SK-N-SH treated with all-trans-retinoic acid at 6 μM for 48 hours (cell line): ENCODE measurements around the gene DARS2.

Source experiments
- ATAC-seq: fragments of 200-7000 bp; cut with Tn5 transposase; 3 replicates; pipeline ENCODE4 v1.9.1; 2020; ENCODE audit warnings: mild to moderate bottlenecking, moderate library complexity
- ARNTL ChIP-seq: fragments of 450-650 bp; formaldehyde crosslinking; IDR thresholded peaks from 2 replicates; pipeline ENCODE4 v1.5.0; 2020; ENCODE audit warnings: low read depth, mild to moderate bottlenecking, moderate library complexity, borderline replicate concordance
- BACH2 ChIP-seq: fragments of 250-450 bp; sonication (Bioruptor Pico); IDR thresholded peaks from 2 replicates; pipeline ENCODE4 v1.9.0; 2021; ENCODE audit warnings: mild to moderate bottlenecking, borderline replicate concordance
- CSDC2 ChIP-seq: fragments of 250-450 bp; sonication (Bioruptor Pico); IDR thresholded peaks from 2 replicates; pipeline ENCODE4 v1.5.0; 2020; ENCODE audit warnings: mild to moderate bottlenecking, moderate library complexity
- ESRRG ChIP-seq: fragments of 250-450 bp; sonication (Bioruptor Pico); IDR thresholded peaks from 2 replicates; pipeline ENCODE4 v1.6.1; 2021; ENCODE audit warnings: mild to moderate bottlenecking
- GLIS3 ChIP-seq: fragments of 250-450 bp; sonication (Bioruptor Pico); IDR thresholded peaks from 2 replicates; pipeline ENCODE4 v1.5.0; 2020; ENCODE audit warnings: mild to moderate bottlenecking, moderate library complexity
- ISL1 ChIP-seq: fragments of 250-450 bp; sonication (Bioruptor Pico); IDR thresholded peaks from 2 replicates; pipeline ENCODE4 v2.1.2; 2022; ENCODE audit warnings: mild to moderate bottlenecking, moderate library complexity
- OSR1 ChIP-seq: fragments of 250-450 bp; sonication (Bioruptor Pico); IDR thresholded peaks from 2 replicates; pipeline ENCODE4 v1.8.0; 2022; ENCODE audit warnings: moderate library complexity, mild to moderate bottlenecking, inconsistent platforms
- PATZ1 ChIP-seq: fragments of 250-450 bp; sonication (Bioruptor Pico); IDR thresholded peaks from 2 replicates; pipeline ENCODE4 v1.8.0; 2020; ENCODE audit warnings: mild to moderate bottlenecking, moderate library complexity, borderline replicate concordance
- POU6F1 ChIP-seq: fragments of 250-450 bp; sonication (Bioruptor Pico); IDR thresholded peaks from 2 replicates; pipeline ENCODE4 v1.8.0; 2021; ENCODE audit warnings: low read depth, mild to moderate bottlenecking, moderate library complexity, borderline replicate concordance
- PPARA ChIP-seq: fragments of 250-450 bp; sonication (Bioruptor Pico); IDR thresholded peaks from 2 replicates; pipeline ENCODE4 v1.5.0; 2020; ENCODE audit warnings: mild to moderate bottlenecking, borderline replicate concordance
- RARB ChIP-seq: fragments of 250-450 bp; sonication (Bioruptor Pico); IDR thresholded peaks from 2 replicates; pipeline ENCODE4 v1.8.0; 2021; ENCODE audit warnings: mild to moderate bottlenecking, moderate library complexity
- SNAI2 ChIP-seq: fragments of 250-450 bp; sonication (Bioruptor Pico); IDR thresholded peaks from 2 replicates; pipeline ENCODE4 v1.5.0; 2020; ENCODE audit warnings: mild to moderate bottlenecking, moderate library complexity
- TCF4 ChIP-seq: fragments of 250-450 bp; sonication (Bioruptor Pico); IDR thresholded peaks from 2 replicates; pipeline ENCODE4 v1.8.0; 2021; ENCODE audit warnings: mild to moderate bottlenecking, moderate library complexity, borderline replicate concordance
- TOX ChIP-seq: fragments of 250-450 bp; sonication (Bioruptor Pico); IDR thresholded peaks from 2 replicates; pipeline ENCODE4 v1.8.0; 2021; ENCODE audit warnings: mild to moderate bottlenecking, moderate library complexity, borderline replicate concordance
- ZC3H10 ChIP-seq: fragments of 250-450 bp; sonication (Bioruptor Pico); IDR thresholded peaks from 2 replicates; pipeline ENCODE4 v1.5.1; 2021; ENCODE audit warnings: mild to moderate bottlenecking, moderate library complexity
- ZFP3 ChIP-seq: fragments of 250-450 bp; sonication (Bioruptor Pico); IDR thresholded peaks from 2 replicates; pipeline ENCODE4 v1.5.0; 2020; ENCODE audit warnings: mild to moderate bottlenecking, moderate library complexity
- ZFP30 ChIP-seq: fragments of 450-650 bp; formaldehyde crosslinking; IDR thresholded peaks from 2 replicates; pipeline ENCODE4 v1.5.0; 2022; ENCODE audit warnings: mild to moderate bottlenecking, moderate library complexity
- ZNF565 ChIP-seq: fragments of 450-650 bp; formaldehyde crosslinking; conservative IDR thresholded peaks from 2 replicates; pipeline ENCODE4 v1.5.0; 2020; ENCODE audit warnings: low read depth, mild to moderate bottlenecking, moderate library complexity
- ZNF70 ChIP-seq: fragments of 450-650 bp; formaldehyde crosslinking; IDR thresholded peaks from 2 replicates; pipeline ENCODE4 v1.5.0; 2020; ENCODE audit warnings: mild to moderate bottlenecking, moderate library complexity
- ZNF8 ChIP-seq: fragments of 450-650 bp; formaldehyde crosslinking; IDR thresholded peaks from 2 replicates; pipeline ENCODE4 v1.5.0; 2020; ENCODE audit warnings: mild to moderate bottlenecking, moderate library complexity
- TF ChIP-seq, protein P1 (sequence below): fragments of 250-450 bp; sonication (Bioruptor Pico); IDR thresholded peaks from 2 replicates; pipeline ENCODE4 v1.5.0; 2020; ENCODE audit warnings: mild to moderate bottlenecking, moderate library complexity
- TF ChIP-seq, protein P2 (sequence below): fragments of 250-450 bp; sonication (Bioruptor Pico); IDR thresholded peaks from 2 replicates; pipeline ENCODE4 v1.5.1; 2020; ENCODE audit warnings: low read depth, mild to moderate bottlenecking, moderate library complexity
- TF ChIP-seq, protein P3 (sequence below): fragments of 250-450 bp; sonication (Bioruptor Pico); IDR thresholded peaks from 2 replicates; pipeline ENCODE4 v1.5.1; 2021; ENCODE audit warnings: mild to moderate bottlenecking, moderate library complexity

The DARS2 gene

GRCh38 chr1:173870252-173871075, 46.0 kb downstream of the DARS2 start (continued):
- TF ChIP-seq, protein P1, sequence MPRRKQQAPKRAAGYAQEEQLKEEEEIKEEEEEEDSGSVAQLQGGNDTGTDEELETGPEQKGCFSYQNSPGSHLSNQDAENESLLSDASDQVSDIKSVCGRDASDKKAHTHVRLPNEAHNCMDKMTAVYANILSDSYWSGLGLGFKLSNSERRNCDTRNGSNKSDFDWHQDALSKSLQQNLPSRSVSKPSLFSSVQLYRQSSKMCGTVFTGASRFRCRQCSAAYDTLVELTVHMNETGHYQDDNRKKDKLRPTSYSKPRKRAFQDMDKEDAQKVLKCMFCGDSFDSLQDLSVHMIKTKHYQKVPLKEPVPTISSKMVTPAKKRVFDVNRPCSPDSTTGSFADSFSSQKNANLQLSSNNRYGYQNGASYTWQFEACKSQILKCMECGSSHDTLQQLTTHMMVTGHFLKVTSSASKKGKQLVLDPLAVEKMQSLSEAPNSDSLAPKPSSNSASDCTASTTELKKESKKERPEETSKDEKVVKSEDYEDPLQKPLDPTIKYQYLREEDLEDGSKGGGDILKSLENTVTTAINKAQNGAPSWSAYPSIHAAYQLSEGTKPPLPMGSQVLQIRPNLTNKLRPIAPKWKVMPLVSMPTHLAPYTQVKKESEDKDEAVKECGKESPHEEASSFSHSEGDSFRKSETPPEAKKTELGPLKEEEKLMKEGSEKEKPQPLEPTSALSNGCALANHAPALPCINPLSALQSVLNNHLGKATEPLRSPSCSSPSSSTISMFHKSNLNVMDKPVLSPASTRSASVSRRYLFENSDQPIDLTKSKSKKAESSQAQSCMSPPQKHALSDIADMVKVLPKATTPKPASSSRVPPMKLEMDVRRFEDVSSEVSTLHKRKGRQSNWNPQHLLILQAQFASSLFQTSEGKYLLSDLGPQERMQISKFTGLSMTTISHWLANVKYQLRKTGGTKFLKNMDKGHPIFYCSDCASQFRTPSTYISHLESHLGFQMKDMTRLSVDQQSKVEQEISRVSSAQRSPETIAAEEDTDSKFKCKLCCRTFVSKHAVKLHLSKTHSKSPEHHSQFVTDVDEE (CRISPR knock-in tag), result no peak
- TF ChIP-seq ZNF8 (CRISPR knock-in tag) (no peak), PPARA (CRISPR knock-in tag) (no peak), SNAI2 (CRISPR knock-in tag) (no peak), CSDC2 (CRISPR knock-in tag) (no peak)
- TF ChIP-seq, all 23 proteins: peak for 0

DNA sequence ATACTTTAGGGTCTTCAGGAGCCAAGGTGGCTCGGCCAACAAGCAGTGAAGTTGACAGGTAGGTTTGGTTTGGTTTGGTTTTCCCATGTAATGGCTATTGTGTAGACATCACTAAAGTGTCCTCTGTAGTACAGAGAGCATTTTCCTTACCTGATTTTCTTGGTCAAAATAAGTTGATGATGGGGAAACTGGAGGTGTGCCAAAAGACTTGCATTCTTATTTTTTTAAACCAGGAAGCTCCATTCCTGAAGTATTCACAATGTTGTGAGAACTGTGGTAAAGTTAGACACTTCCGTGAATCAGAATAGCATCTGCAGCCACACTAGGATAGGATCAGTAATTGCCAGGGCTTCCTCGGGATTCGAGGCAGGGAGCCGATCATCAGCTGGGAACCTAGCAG, 46.6 kb downstream of the DARS2 start:
- ATAC-seq, result no peak
- TF ChIP-seq ZNF70 (CRISPR knock-in tag) (no peak), TCF4 (no peak), GLIS3 (CRISPR knock-in tag) (no peak), ZFP30 (CRISPR knock-in tag) (no peak), ZC3H10 (no peak), TOX (CRISPR knock-in tag) (no peak), ZNF565 (CRISPR knock-in tag) (no peak), ARNTL (CRISPR knock-in tag) (no peak), ESRRG (CRISPR knock-in tag) (no peak), BACH2 (no peak), OSR1 (no peak), PPARA (CRISPR knock-in tag) (no peak), RARB (no peak), ZNF8 (CRISPR knock-in tag) (no peak), PATZ1 (CRISPR knock-in tag) (no peak), CSDC2 (CRISPR knock-in tag) (no peak), ZFP3 (CRISPR knock-in tag) (no peak)
- TF ChIP-seq, protein P2, sequence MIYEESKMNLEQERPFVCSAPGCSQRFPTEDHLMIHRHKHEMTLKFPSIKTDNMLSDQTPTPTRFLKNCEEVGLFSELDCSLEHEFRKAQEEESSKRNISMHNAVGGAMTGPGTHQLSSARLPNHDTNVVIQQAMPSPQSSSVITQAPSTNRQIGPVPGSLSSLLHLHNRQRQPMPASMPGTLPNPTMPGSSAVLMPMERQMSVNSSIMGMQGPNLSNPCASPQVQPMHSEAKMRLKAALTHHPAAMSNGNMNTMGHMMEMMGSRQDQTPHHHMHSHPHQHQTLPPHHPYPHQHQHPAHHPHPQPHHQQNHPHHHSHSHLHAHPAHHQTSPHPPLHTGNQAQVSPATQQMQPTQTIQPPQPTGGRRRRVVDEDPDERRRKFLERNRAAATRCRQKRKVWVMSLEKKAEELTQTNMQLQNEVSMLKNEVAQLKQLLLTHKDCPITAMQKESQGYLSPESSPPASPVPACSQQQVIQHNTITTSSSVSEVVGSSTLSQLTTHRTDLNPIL (CRISPR knock-in tag), result no peak
- TF ChIP-seq, protein P3, sequence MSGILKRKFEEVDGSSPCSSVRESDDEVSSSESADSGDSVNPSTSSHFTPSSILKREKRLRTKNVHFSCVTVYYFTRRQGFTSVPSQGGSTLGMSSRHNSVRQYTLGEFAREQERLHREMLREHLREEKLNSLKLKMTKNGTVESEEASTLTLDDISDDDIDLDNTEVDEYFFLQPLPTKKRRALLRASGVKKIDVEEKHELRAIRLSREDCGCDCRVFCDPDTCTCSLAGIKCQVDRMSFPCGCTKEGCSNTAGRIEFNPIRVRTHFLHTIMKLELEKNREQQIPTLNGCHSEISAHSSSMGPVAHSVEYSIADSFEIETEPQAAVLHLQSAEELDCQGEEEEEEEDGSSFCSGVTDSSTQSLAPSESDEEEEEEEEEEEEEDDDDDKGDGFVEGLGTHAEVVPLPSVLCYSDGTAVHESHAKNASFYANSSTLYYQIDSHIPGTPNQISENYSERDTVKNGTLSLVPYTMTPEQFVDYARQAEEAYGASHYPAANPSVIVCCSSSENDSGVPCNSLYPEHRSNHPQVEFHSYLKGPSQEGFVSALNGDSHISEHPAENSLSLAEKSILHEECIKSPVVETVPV (CRISPR knock-in tag), result no peak

- ATAC-seq, result no peak
- TF ChIP-seq RARB, result no peak
- no peak for TF ChIP-seq ARNTL (CRISPR knock-in tag)
- TF ChIP-seq OSR1, result no peak
- no peak for TF ChIP-seq BACH2
- TF ChIP-seq ISL1, result no peak
- TF ChIP-seq ZNF565 (CRISPR knock-in tag), result no peak
- TF ChIP-seq CSDC2 (CRISPR knock-in tag), result no peak
- TF ChIP-seq, protein P1 (CRISPR knock-in tag), result no peak
- TF ChIP-seq, protein P3 (CRISPR knock-in tag), result no peak
- TF ChIP-seq POU6F1 (CRISPR knock-in tag), result no peak
- no peak for TF ChIP-seq ZFP30 (CRISPR knock-in tag)
- TF ChIP-seq TCF4, result no peak
- TF ChIP-seq ZNF70 (CRISPR knock-in tag), result no peak
- no peak for TF ChIP-seq PPARA (CRISPR knock-in tag)
- no peak for TF ChIP-seq ESRRG (CRISPR knock-in tag)
- no peak for TF ChIP-seq ZNF8 (CRISPR knock-in tag)
These were observed 47.0 kb downstream of the DARS2 start for GRCh38 chr1:173871500-173871899.
